ENCODE measurements around the gene SLC38A10.

The SLC38A10 gene

DNA sequence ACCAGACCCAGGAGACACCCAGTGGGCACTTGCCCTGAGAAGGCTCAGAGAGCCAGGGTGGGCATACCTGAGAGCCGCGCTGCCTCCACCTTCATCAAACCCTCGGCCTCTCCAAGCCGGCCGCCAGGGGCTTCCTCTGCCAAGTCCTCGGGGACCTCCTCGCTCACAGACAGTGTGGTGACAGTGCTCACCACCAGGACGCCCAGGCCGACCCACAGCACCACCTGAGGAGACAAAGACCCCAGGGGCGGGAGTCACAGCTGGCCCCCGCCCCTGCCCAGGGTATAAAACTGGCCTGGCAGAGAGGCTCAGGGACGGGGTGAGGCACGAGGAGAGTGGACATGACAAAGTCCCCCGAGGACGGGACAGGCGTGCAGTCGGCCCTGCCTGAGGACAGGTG is 34.9 kb downstream of the SLC38A10 start:
- Histone ChIP-seq H3K27ac (no peak overlapping the region), H3K27me3 (no peaks in the 10 kb centered on the region), H3K36me3 (peaks cover 93% of the 10 kb centered on the region), H3K4me3 (ENCODE audit: low read depth in 1 of 2, low read length in 1 of 2) (no peak overlapping the region), H3K9me3 (no peaks in the 10 kb centered on the region), H3K4me1 (ENCODE audit: control insufficient read depth in 1 of 2, insufficient read depth in 1 of 2, low read depth in 1 of 2, low read length in 1 of 2) (peaks cover 8 to 9% of the 10 kb centered on the region in 2 experiments)
- TF ChIP-seq, protein P1, sequence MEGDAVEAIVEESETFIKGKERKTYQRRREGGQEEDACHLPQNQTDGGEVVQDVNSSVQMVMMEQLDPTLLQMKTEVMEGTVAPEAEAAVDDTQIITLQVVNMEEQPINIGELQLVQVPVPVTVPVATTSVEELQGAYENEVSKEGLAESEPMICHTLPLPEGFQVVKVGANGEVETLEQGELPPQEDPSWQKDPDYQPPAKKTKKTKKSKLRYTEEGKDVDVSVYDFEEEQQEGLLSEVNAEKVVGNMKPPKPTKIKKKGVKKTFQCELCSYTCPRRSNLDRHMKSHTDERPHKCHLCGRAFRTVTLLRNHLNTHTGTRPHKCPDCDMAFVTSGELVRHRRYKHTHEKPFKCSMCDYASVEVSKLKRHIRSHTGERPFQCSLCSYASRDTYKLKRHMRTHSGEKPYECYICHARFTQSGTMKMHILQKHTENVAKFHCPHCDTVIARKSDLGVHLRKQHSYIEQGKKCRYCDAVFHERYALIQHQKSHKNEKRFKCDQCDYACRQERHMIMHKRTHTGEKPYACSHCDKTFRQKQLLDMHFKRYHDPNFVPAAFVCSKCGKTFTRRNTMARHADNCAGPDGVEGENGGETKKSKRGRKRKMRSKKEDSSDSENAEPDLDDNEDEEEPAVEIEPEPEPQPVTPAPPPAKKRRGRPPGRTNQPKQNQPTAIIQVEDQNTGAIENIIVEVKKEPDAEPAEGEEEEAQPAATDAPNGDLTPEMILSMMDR (IDR thresholded peaks at IDR 0.05), result no peak

DNA sequence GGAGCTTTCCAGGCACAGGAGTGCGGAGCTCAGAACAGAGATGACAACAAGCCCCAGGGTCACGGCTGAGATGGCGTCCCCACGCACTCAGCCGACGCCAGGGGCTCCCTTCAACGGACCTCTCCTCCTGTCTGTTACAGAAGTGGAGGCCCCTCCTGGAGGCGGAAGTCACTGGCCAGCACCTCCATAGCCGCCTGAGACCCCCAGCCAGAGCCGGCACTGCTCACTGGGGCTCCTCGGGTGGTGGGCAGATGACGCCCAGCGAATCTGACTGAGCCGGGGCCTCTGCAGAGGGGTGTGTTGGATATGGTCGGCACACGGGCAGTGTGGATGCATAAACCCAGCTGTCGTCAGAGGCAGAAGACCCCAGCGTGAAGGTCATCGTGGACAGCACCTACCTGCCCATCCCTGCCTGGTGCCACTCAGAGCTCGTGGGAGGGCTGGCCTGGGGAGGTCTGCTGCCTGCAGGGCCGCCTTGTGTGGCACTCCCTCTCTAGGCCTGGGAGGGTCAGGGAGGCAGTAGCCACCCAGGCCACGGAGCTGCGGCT is 36.0 kb downstream of the SLC38A10 start:
- Histone ChIP-seq H3K4me1 (ENCODE audit: control insufficient read depth in 1 of 2, insufficient read depth in 1 of 2, low read depth in 1 of 2, low read length in 1 of 2) (peaks cover 18% of the 10 kb centered on the region in 2 experiments), H3K36me3 (peaks cover 83% of the 10 kb centered on the region), H3K27me3 (no peaks in the 10 kb centered on the region), H3K4me3 (ENCODE audit: low read depth in 1 of 2, low read length in 1 of 2) (no peak overlapping the region), H3K9me3 (no peaks in the 10 kb centered on the region), H3K27ac (no peak overlapping the region)
- TF ChIP-seq, protein P1 (IDR thresholded peaks at IDR 0.05), result no peak

DNA sequence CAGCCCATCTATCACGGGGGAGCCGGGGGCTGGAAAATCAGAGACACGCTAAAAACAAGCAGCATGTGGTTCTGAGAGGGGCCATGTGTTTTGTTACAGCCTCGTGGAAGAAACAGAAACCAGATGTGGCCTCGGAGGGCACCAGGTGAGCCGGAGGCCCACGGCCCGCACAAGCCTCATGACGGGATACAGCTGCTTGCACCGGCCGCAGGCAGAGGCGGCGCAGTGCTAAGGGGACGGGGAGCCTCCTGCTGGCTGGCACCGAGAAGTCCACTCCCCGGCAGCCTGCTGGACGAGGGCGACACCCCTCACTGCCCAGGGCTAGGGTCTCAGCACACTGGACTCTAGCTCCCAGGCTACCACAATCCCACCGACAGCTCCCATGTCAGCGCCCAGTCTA is 36.8 kb downstream of the SLC38A10 start:
- no peaks in the 10 kb centered on the region for H3K9me3 ChIP-seq
- no peaks in the 10 kb centered on the region for H3K27me3 ChIP-seq
- peaks cover 18% of the 10 kb centered on the region in 2 experiments for H3K4me1 ChIP-seq (ENCODE audit: control insufficient read depth in 1 of 2, insufficient read depth in 1 of 2, low read depth in 1 of 2, low read length in 1 of 2)
- TF ChIP-seq, protein P1 (IDR thresholded peaks at IDR 0.05), result no peak
- peaks cover 81% of the 10 kb centered on the region for H3K36me3 ChIP-seq
- H3K4me3 ChIP-seq (ENCODE audit: low read depth in 1 of 2, low read length in 1 of 2), result no peak overlapping the region
- H3K27ac ChIP-seq, result no peak overlapping the region

DNA sequence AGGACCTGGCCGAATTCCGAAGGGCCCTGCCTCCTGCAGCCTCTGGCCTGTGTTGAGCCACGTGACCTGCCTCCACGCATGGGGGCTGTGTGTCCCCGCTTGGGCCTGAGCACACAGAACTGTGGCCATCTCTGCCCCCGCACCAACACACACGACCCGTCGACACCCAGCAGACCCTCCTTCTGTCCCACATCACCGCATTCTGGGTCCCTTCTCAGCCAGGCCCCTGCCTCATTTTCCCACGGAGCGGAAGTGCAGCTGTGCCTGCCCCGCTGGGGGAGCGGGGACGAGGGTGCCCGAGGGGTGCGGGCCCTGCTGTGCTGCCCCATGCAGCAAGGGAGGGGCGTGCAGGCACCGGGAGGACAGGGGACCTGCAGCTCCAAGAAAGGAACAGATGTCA is 37.6 kb downstream of the SLC38A10 start:
- Histone ChIP-seq H3K4me1 (ENCODE audit: control insufficient read depth in 1 of 2, insufficient read depth in 1 of 2, low read depth in 1 of 2, low read length in 1 of 2) (peaks cover 18% of the 10 kb centered on the region in 2 experiments), H3K4me3 (ENCODE audit: low read depth in 1 of 2, low read length in 1 of 2) (no peak overlapping the region), H3K9me3 (no peaks in the 10 kb centered on the region), H3K27ac (no peak overlapping the region), H3K36me3 (peaks cover 80% of the 10 kb centered on the region), H3K27me3 (no peaks in the 10 kb centered on the region)
- TF ChIP-seq, protein P1 (IDR thresholded peaks at IDR 0.05), result no peak

DNA sequence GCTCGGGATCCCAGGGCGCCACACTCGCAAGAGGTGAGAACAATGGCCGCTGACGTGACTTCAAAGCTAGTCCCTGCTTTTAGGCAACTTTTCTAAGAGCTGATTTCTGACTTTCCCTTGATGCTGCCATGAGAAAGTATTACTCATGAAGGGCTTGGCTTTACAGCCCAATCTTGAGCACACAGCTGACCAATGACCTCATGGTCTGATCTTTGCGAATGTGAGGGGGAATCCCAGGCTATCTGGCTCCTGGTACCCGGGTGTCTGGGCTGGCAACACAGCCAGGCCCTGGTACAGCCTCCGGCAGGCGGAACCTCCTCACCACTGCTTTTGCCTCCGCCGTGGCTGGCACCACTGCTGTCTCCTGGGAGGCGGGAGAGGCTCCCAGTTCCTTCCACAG is 38.5 kb downstream of the SLC38A10 start:
- Histone ChIP-seq H3K27me3 (no peaks in the 10 kb centered on the region), H3K36me3 (peaks cover 80% of the 10 kb centered on the region), H3K27ac (no peak overlapping the region), H3K9me3 (no peaks in the 10 kb centered on the region), H3K4me3 (ENCODE audit: low read depth in 1 of 2, low read length in 1 of 2) (no peak overlapping the region), H3K4me1 (ENCODE audit: control insufficient read depth in 1 of 2, insufficient read depth in 1 of 2, low read depth in 1 of 2, low read length in 1 of 2) (peaks cover 18% of the 10 kb centered on the region in 2 experiments)
- TF ChIP-seq, protein P1 (IDR thresholded peaks at IDR 0.05), result no peak
